GM19397 (cell line): ENCODE results near the gene TUT7.
"Not testable (repeated sequence)": the region's sequence is repeated elsewhere in the genome, so short reads cannot be mapped to it uniquely, and the experiment has no call there.

ENCODE experiments used
- ATAC-seq: cut with Tn5 transposase; IDR thresholded peaks from one replicate; pipeline ENCODE4 v1.9.1; 2021; ENCODE audit warnings: mild to moderate bottlenecking, moderate library complexity; ENCODE audit not compliant: unreplicated experiment

The TUT7 gene

DNA sequence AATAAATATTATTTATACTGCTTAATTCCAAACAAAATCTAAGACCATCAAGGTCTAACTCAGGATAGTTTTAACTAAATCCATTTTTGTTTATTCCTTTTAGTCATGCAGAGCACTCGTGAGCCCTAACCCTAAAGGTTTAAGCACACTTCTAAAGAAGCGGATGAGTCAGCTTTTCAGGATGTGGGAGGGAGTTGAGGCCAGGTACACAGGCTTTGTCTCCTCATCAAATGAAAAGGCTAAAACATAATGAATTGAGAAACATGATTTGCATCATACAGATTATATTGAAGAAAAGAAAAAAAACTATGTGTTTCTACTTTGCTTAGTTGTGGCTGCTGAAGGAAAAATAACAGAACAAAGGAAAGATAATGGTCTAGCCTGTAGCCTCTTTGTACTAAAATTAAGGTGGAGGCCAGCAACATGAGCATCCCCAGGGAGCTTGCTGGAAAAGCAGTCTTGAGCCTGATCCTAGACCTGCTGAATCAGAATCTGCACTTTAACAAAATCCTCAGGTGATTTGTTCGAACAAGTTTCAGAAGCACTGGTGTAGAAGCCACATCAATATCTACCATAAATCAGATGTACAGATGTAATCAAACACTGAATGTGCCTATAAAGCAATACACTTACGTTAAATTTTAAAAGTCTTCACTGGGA lies 50.8 kb downstream of the TUT7 start:
- no peak for ATAC-seq

DNA sequence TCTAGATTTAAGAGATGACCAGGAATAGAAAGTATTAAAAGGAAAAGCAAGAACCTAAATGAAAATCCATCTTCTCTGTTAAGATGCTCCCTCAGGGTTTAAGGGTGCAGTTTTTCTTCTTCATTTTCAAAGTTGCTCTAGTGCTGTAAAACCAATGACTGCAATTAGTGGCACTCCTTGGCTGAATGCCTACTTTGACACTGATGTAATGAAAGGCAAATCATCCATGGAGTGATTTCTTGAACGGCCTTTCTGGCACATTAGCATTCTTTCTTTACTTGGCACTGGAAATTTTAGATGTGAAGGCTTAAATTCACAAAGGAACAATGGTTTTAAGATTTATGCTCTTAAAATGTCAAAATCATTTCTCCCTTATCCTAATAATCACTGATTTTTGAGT lies 52.5 kb downstream of the TUT7 start:
- no peak for ATAC-seq

DNA sequence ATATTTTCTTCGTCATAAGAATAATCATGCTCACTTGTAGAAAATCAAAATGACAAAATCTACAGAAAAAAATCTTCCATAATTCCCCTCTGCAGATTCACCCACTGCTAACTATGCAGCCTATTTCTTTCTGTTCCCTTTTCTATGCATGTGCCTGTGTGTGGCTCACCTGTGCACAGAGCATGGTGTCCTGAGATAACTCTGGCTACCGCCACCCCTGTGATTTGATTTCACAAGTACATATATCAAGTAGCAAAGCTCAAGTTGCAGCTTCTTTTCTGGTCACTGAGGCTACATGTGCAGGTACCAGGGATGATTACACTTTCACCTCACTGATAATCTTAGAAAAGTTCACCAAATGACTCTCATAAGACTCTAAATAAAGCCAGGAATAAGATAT lies 53.5 kb downstream of the TUT7 start:
- no peak for ATAC-seq

DNA sequence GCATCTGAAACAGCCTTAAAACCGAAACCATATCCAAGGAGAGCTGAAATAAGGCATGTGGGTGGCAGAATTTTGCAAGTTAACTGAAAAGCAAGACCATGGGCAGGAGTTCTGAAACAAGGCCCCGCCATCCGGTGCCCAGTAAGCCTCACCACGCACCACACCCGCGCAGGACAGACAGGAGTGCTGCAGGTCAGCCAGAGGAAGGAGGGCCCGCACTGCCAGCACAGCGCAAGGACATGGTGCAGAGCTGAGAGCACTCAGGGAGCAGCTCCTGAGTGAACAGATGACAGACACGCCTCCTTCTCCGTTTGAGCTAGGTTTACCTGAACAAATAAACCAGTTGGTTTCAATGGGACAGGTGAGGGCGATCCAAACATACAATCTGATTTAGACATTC lies 55.3 kb downstream of the TUT7 start:
- no peak for ATAC-seq

DNA sequence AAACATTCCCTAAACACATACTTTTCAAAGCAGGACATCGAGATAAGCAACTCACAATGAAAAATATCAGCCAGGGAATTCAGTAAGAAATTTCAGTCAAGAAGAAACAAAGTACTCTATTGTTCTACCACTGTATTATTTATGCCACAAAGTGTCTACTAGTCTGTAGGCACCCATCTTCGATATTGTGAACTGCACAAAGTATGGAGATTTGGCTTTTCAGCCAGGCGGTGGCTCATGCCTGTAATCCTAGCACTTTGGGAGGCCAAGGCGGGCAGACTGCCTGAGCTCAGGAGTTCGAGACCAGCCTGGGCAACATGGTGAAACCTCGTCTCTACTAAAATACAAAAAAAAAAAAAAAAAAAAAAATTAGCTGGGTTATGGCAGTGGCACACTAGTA lies 63.9 kb downstream of the TUT7 start:
- not testable (repeated sequence) for ATAC-seq

DNA sequence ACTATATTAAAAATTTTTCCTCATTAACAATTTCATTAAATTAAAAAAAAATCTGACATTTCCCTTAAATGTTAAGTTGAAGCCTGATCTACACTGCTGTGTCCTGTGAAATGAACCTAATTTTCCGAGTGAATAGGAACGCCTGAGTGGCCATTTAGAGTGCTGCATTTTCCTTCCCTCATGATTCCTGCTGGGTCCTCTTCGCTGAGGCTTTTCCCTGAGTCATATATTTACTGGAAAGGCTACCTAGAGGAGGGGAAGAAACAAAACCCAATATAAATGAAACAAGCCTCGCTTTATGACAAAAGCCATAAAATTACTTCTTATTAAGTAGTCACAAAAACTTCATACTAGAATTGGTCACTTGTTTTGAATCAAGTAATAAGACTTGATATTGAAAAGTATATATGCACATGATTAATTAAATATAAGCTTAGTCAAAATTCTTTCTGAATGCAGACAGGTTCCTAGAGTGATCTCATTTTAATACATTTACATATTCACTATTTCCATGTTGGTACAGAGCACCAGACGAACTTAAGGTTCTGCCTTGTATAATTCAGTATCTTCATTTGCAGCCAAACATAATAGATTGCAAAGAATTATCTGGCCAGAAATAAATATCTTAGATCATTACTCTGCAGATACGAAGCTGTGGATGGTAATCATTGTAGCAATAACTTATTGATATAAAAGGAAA lies 65.6 kb downstream of the TUT7 start:
- no peak for ATAC-seq

DNA sequence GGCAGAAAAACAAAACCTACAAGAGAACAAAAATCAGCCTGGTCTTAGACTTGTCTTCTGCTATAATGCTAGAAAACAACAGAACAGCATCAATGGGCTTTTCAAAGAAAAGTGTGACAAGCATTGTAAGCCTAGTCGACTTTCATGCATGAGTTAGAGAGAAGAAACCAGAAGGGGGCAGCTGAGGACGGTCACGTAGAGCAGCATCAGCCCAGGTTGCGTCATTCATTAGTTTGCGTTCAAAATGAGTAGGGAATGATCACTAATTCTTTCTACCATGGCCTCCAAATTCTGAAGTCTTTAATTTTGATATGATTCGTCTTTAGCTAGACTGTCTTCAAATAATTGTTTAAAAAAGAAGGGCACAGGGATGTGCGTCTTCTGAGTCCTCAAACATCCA lies 67.2 kb downstream of the TUT7 start:
- no peak for ATAC-seq

DNA sequence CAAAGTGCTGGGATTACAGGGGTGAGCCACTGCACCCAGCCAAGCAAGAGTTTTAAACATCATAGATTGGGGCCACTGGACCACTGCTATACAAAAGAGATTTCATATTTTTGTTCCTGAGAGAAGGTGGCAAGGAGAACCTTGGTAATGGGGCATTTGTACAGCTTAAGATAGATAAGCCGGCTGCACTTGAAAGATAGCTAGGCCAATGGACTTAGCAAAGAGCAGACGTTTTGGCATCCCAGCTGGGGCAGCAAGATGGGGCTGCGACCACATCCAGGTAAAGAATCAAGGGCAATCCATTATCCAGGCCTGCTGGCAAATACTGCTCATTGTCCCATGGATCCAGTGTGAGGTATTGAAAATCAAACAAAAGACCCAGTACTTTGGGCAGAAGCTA lies 67.9 kb downstream of the TUT7 start:
- no peak for ATAC-seq

DNA sequence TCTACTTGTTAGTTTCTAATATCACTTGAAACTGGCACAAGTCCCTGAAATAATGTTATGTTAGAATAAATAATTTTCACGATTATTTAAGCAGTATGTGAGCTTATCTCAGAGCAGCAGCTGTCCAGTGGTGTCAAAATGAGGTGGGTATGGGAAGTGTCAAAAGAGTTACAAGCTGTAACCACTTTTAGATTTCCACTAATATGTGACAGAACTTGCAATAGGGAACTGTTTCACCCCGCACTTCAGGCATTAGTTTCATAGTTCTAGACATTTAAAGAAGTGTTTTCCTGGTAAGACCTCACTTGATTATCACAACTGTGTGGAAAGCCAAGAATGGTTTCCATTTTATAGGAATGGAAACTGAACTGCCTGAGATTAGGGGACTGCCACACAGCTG lies 68.9 kb downstream of the TUT7 start:
- no peak for ATAC-seq

DNA sequence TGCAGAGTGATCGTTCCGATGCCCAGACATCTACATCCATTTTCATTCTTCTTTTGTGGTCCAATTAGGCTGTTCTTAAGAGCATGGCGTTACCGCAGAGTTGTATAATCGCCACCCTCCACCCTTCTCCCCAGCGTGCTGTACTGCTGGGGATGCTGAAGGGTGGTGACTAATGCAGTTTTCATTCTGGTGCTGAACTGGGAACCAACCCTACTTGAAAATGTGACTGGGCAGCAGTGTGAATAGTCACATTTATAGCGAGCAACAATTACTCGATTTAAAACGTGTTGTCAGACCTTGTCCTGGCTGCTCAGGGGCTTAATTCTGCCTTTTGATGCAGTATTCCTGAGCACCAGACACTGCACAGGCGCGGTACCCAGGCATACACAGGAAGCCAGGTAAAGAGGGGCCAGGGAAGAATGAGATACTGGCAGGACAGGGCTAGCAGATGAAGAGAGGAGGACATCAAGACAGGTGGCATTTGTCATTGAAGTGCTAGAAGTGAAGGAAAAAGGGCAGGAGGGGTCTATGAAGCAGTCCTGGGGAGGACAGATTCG lies 71.2 kb downstream of the TUT7 start:
- ATAC-seq, result peak; percentile 9

DNA sequence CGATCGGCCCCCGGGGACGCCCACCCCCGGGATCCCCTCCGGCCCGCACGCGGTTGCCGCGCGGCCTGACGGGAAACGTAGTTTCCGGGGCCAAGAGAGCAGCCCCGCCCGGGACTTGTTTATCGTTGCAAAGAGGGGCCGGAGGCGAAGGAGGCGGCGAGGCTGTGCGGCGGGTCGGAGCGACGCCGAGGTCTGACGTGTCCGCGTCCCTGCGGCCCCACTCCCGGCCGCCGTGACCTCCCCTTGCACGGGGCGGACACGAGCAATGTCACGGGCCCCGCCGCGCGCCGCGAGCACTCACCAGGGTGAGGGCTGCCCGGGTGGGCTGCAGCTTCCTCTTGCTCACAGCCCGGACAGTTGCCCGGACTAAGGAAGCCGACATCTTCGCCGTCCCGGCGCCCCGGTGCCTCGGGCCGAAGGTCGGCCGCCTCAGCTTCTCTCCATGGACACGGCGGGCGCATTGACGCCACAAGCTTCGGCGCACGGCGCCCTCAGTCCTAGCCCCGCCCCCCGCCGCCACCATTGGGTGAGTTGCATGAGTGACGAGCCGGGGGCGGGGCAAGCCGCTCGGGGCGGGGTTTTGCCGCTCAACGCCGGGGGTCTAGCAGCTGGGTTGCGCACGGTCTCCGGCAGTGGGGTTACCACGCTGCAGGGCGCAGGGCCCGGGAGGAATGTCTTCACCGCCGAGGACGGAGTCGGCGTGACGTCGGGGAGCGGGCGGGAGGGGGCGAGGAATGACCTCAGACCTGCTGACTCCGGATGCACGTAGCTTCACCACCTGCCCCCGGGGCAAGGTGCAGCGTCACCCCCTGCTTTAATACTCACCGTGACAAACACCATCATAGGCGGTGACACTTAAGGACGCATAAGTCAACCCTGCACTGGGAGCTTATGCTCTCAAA lies 71.9 kb downstream of the TUT7 start, which contains the start of gene ISCA1:
ISCA1 (minus strand) TSS at position 462 of the 902 bp plus-strand sequence; CDS start at position 382, 80 bp downstream.
- peak; percentile 89 for ATAC-seq

DNA sequence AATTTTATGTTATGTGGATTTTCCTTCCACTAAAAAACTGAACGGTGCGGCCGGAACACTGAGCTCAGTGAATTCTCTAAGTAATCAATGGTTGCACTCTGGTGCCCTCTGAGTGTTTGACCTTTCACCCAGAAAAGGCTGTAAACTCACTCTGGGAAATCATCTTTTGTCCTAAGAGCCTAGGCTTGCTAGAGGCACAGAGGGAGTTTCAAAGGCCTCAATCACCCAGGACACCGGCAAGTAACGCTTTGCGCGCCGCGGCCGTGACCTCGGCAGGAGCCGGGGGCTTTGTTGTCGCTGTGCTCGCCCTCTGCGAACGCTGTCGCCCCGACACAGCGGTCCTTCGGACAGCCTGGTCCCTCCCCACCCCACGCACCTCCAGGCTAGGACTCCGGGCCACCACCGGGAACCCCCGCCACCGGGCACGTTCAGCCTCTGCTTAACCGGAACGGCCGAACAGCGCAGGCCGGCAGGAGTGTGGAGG lies 72.6 kb downstream of the TUT7 start:
- peak; percentile 30 for ATAC-seq

DNA sequence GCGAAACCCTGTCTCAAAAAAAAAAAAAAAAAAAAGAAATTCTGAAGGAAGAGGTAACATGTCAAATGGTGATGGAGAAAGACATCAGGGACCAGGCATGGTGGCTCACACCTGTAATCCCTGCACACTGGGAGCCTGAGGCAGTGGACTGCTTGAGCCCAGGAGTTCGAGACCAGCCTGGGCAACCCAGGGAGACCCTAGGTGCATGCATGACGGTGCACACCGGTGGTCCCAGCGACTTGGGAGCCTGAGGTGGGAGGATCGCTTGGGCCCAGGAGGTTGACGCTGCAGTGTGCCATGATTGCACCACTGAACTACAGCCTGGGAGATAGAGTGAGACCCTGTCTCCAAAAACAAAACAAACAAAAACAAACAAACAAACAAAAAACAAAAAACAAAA lies 73.6 kb downstream of the TUT7 start:
- ATAC-seq, result no peak

DNA sequence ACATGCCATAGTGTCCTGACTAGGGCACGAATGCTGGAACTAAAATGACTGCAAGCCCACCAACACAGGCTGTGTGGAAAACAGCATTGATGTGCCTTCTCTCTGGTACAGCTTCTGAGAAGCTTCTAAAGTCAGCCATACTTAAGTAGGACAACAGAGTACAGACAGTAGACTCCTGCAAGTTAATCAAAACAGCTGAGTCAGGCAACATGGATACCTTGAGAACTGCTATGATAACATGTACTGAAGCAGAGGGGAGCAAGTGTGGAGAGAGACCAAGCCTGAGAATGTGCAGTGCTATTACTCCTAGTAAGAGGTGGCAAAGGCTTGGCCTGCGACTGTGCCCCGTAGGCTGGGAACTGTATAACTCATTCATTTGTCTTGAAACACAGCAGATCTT lies 74.4 kb downstream of the TUT7 start:
- no peak for ATAC-seq

DNA sequence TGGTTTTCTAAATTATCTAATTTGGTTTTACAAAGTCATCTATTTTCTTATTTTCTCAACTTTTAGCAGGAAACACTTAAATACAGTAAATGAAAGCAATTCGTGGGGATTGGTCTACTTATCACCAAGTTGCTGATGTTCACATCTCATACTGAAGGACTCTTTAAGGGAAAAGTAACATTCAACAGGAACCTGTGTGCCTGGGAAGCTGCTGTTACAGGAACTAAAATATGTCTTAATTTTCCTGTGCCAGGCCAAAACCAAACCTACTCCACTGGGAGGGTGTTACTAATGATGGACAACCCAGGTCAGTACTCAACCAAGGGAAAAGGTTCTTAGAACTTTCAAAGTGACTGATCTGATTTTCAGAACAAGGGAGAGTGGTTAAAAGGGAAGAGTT lies 77.1 kb downstream of the TUT7 start:
- no peak for ATAC-seq

DNA sequence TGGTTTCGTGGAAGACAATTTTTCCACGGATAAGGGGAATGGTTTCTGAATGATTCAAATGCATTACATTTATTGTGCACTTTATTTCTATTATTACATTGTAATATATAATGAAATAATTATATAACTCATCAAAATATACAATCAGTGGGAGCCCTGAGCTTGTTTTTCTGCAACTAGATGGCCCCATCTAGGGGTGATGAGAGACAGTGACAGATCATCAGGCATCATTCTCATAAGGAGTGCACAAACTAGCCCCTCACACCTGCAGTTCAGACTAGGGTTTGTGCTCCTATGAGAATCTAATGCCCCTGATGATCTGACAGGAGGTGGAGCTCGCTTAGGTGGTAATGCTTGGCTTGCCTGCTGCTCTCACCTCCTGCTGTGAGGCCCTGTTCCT lies 78.2 kb downstream of the TUT7 start:
- ATAC-seq, result no peak

DNA sequence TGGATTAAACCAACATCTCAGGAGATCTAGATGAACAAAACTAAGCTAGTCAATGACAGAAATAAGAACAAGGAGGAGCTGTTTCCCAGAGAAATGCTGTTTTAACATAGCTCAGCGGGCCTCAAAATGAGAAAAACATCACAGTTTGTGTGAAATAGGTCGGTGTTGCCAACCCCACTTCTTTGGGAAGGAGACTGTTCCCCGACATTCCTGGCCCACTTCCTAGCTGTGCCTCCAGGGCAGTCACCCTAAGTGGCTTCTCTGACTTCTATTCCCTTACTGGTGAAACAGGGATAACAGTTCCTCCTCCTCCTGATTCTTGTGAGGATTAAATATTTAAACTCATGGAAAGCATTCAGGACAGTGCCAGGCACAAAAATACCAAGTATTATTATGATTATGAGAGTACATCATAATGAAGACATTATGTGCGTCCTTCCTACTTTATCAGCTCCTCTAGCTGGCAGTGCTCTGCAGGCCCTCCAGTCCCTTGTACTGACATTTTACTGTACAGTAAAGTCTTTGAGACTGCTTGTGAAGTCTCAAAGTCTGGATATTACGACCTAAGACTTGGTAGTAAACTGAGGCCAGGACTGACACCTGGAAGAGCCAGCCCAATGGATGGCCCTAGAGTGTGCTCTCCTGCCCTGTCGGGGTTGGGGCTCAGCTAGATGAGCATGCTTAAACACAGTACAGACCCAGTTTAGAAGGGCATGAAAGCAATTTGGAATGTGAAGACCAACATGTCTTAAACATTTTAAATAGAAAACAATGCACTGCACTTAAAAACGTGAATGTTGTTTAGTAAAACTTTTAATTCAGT lies 79.2 kb downstream of the TUT7 start:
- ATAC-seq, result no peak

DNA sequence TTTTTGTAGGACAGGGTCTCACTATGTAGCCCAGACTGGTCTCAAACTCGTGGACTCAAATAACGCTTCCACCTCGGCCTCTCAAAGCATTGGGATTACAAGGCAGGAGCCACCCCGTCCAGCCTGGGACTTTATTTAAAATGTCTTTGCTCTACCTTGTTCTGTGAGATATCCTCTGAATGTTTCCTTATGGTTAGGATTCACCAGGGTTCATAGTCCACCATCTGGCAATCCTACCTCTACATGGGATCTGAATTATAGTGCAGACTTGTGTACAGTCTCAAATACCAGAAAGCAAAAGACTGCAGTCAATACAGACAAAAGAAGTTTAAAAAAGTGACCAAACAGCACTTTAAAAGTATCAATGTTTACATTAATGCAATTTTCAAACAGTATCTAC lies 82.0 kb downstream of the TUT7 start:
- no peak for ATAC-seq

DNA sequence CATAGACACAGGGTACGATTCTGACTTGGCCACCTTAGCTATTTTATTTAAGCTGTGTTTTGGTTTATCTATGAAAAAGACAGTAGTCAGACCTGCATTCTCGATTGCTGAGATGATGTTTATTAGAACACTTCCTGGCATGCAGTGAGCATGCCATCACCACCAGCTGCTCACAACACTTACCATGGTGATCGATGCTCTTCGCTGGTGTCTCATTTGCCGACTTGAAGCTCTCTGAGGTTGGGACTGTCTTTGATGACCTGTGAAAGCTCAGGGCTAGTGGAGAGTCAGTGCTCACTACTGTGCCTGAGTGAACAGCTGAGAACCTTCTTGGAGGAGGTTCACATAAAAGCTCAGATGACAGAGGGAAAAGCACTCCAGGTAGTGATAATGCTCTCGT lies 90.3 kb downstream of the TUT7 start:
- no peak for ATAC-seq

DNA sequence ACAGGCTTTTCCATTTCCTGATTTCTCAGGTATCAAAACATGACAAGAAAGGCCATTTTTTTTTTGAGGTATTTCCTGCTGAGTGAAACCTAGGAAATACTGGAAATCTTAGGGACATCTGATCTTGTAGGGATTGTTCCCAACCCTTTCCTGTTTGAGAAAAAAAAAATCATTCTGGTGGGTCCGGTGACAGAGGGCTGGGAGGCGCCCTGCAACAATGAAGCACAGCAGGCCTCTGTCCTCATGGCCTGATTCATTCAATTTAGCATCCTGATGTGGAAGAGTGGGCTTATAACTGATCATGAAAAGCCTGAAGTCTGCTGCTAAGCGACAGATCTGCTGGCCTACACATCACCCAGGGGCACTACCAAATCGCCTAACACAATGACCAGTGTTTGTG lies 91.7 kb downstream of the TUT7 start:
- ATAC-seq, result no peak
